Endothelial cell (in vitro differentiated cells): Measurements from ENCODE around the gene PTGES. TPM values are rescaled to one million over a fixed set of nuclear protein-coding genes. Genes with fewer than 3 reads are reported as not detected.
"Not testable (repeated sequence)": the region's sequence is repeated elsewhere in the genome, so short reads cannot be mapped to it uniquely, and the experiment has no call there.

Experiments used
- DNase-seq: peaks from one replicate; pipeline ENCODE4 v3.0.0; 2021; ENCODE audit warnings: low spot score
- H3K27ac Mint-ChIP-seq: one replicate; pipeline ENCODE4 v1.8.0; 2021; ENCODE audit warnings: mixed read lengths, inconsistent platforms; ENCODE audit not compliant: unreplicated experiment
- H3K27me3 Mint-ChIP-seq: one replicate; pipeline ENCODE4 v1.8.0; 2021; ENCODE audit warnings: mild to moderate bottlenecking, moderate library complexity, mixed read lengths, inconsistent platforms; ENCODE audit not compliant: unreplicated experiment
- H3K36me3 Mint-ChIP-seq: one replicate; pipeline ENCODE4 v1.8.0; 2021; ENCODE audit warnings: mild to moderate bottlenecking, low read depth, mixed read lengths, inconsistent platforms; ENCODE audit not compliant: unreplicated experiment
- H3K4me1 Mint-ChIP-seq: one replicate; pipeline ENCODE4 v1.8.0; 2021; ENCODE audit warnings: mild to moderate bottlenecking, mixed read lengths, inconsistent platforms; ENCODE audit not compliant: unreplicated experiment
- H3K4me3 Mint-ChIP-seq: one replicate; pipeline ENCODE4 v1.8.0; 2021; ENCODE audit warnings: mild to moderate bottlenecking, mixed read lengths, inconsistent platforms; ENCODE audit not compliant: unreplicated experiment
- H3K9me3 Mint-ChIP-seq: one replicate; pipeline ENCODE4 v1.8.0; 2021; ENCODE audit warnings: mixed read lengths, inconsistent platforms; ENCODE audit not compliant: unreplicated experiment
- CTCF ChIP-seq: fragments of 200-600 bp; sonication (generic); IDR thresholded peaks from one replicate; pipeline ENCODE4 v1.5.0; 2021; ENCODE audit warnings: antibody characterized with exemption; ENCODE audit not compliant: unreplicated experiment
- total RNA-seq: library from RNA; stranded (reverse); fragmentation: NEBNext Ultra II Directional; extraction: Animal tissue kit (Norgen Biotek cat#: 25700); gene quantifications from one replicate; pipeline ENCODE4 v1.2.1, GENCODE V29; 2021; ENCODE audit not compliant: unreplicated experiment

The PTGES gene
- total RNA-seq, 1 donor from 2014 or later: 0.15 TPM

- H3K4me1 Mint-ChIP-seq: peaks cover 11% of the 10 kb centered on the region
- no peak for DNase-seq
- no peaks in the 10 kb centered on the region for H3K9me3 Mint-ChIP-seq
- no peak overlapping the region for H3K27ac Mint-ChIP-seq
- peaks cover 4% of the 10 kb centered on the region for H3K27me3 Mint-ChIP-seq
- no peaks in the 10 kb centered on the region for H3K36me3 Mint-ChIP-seq
- TF ChIP-seq CTCF: no peak
- no peak overlapping the region for H3K4me3 Mint-ChIP-seq
Measured at GRCh38 chr9:129786481-129786880, 33.6 kb upstream of the PTGES start.

- H3K9me3 Mint-ChIP-seq: no peaks in the 10 kb centered on the region
- no peak overlapping the region for H3K27ac Mint-ChIP-seq
- no peak overlapping the region for H3K4me3 Mint-ChIP-seq
- peaks cover 4% of the 10 kb centered on the region for H3K27me3 Mint-ChIP-seq
- DNase-seq: no peak
- H3K4me1 Mint-ChIP-seq: peaks cover 11% of the 10 kb centered on the region
- no peaks in the 10 kb centered on the region for H3K36me3 Mint-ChIP-seq
- TF ChIP-seq CTCF: no peak
Measured at GRCh38 chr9:129785866-129786265, 33.0 kb upstream of the PTGES start.

- not testable (repeated sequence) for DNase-seq, H3K4me3 Mint-ChIP-seq, H3K27ac Mint-ChIP-seq, H3K9me3 Mint-ChIP-seq, H3K36me3 Mint-ChIP-seq, H3K27me3 Mint-ChIP-seq
- peaks cover 11% of the 10 kb centered on the region for H3K4me1 Mint-ChIP-seq
Measured at GRCh38 chr9:129784970-129785369, 32.1 kb upstream of the PTGES start.

GRCh38 chr9:129783516-129784361, 30.9 kb upstream of the PTGES start:
- Mint-ChIP-seq H3K4me3 (no peak overlapping the region), H3K9me3 (no peaks in the 10 kb centered on the region), H3K27ac (no peak overlapping the region), H3K27me3 (peaks cover 4% of the 10 kb centered on the region), H3K4me1 (peaks cover 11% of the 10 kb centered on the region), H3K36me3 (no peaks in the 10 kb centered on the region)
- peak; percentile 78 for TF ChIP-seq CTCF
- peak; percentile 78 for DNase-seq

GRCh38 chr9:129781981-129782380, 29.1 kb upstream of the PTGES start:
- no peak overlapping the region for H3K4me3 Mint-ChIP-seq
- no peak for DNase-seq
- H3K27ac Mint-ChIP-seq: no peak overlapping the region
- H3K36me3 Mint-ChIP-seq: no peaks in the 10 kb centered on the region
- peaks cover 10% of the 10 kb centered on the region for H3K4me1 Mint-ChIP-seq
- H3K9me3 Mint-ChIP-seq: no peaks in the 10 kb centered on the region
- TF ChIP-seq CTCF: no peak
- H3K27me3 Mint-ChIP-seq: peaks cover 9% of the 10 kb centered on the region
